Panc1 (cell line): Measurements from ENCODE around the gene PBRM1.

Experiments used
- CTCF ChIP-seq: fragments of 450-650 bp; IDR thresholded peaks from 2 replicates; pipeline ENCODE4 v1.5.1; 2017; ENCODE audit warnings: mild to moderate bottlenecking
- POLR2AphosphoS5 ChIP-seq: IDR thresholded peaks from 2 replicates; pipeline ENCODE4 v1.6.1; 2012; ENCODE audit warnings: mild to moderate bottlenecking, low read depth, low read length, moderate library complexity
- REST ChIP-seq, 2 experiments: IDR thresholded peaks; 2 replicates each; pipeline ENCODE4 v1.6.1; 2011 to 2012; ENCODE audit warnings: low read depth in 2 of 2, control low read depth in 1 of 2, low read length in 1 of 2, mild to moderate bottlenecking in 1 of 2, moderate library complexity in 1 of 2; ENCODE audit not compliant: insufficient read depth in 1 of 2
- SIN3A ChIP-seq: IDR thresholded peaks from 2 replicates; pipeline ENCODE4 v1.6.1; 2012; ENCODE audit warnings: low read depth, mild to moderate bottlenecking, low read length, moderate library complexity, borderline replicate concordance; ENCODE audit not compliant: insufficient read depth
- TCF7L2 ChIP-seq: IDR thresholded peaks from 2 replicates; pipeline ENCODE4 v1.6.1; 2011; ENCODE audit warnings: mild to moderate bottlenecking, low read depth, low read length, inconsistent platforms

GRCh38 chr3:52525680-52526561, 159.8 kb downstream of the PBRM1 start:
- TF ChIP-seq CTCF: no peak
- no peak for TF ChIP-seq POLR2AphosphoS5
- TF ChIP-seq REST (IDR thresholded peaks at IDR 0.05; ENCODE audit: insufficient read depth in 1 of 2, low read depth in 2 of 2, low read length in 1 of 2): no peak
- no peak for TF ChIP-seq TCF7L2
- TF ChIP-seq SIN3A: no peak
